K562 (cell line): ENCODE data around the gene MBD3. TPM values are rescaled to one million over a fixed set of nuclear protein-coding genes. Genes with fewer than 3 reads are reported as not detected.
A peak's percentile ranks its signal among the peaks of the same experiment; 100 is the strongest.

Source experiments
- ATF4 ChIP-seq: fragments of 450-650 bp; formaldehyde crosslinking; IDR thresholded peaks from 2 replicates; pipeline ENCODE4 v1.4.0; 2022; ENCODE audit warnings: mild to moderate bottlenecking, moderate library complexity
- CHD1 ChIP-seq: fragments of 200-600 bp; sonication (generic); IDR thresholded peaks from one replicate; pipeline ENCODE4 v1.6.1; 2012; ENCODE audit warnings: mild to moderate bottlenecking, moderate library complexity, low read length, inconsistent platforms
- CHD4 ChIP-seq: fragments of 200-600 bp; sonication (generic); IDR thresholded peaks from 3 replicates; pipeline ENCODE4 v1.6.1; 2012; ENCODE audit warnings: low read depth, mild to moderate bottlenecking, mixed read lengths, low read length, inconsistent platforms; ENCODE audit not compliant: insufficient read depth, insufficient replicate concordance, poor library complexity, severe bottlenecking
- CSDE1 ChIP-seq, 2 experiments: fragments of 450-650 bp; IDR thresholded peaks; 2 replicates each; pipeline ENCODE4 v1.6.1; 2016; ENCODE audit warnings: mild to moderate bottlenecking in 1 of 2
- KDM5B ChIP-seq: fragments of 200-600 bp; sonication (generic); IDR thresholded peaks from 2 replicates; pipeline ENCODE4 v1.6.1; 2012; ENCODE audit warnings: low read depth, mild to moderate bottlenecking, moderate library complexity, low read length, control low read depth, inconsistent platforms; ENCODE audit not compliant: insufficient replicate concordance
- L3MBTL2 ChIP-seq: fragments of 450-650 bp; IDR thresholded peaks from 2 replicates; pipeline ENCODE4 v1.6.1; 2016; ENCODE audit warnings: mild to moderate bottlenecking, moderate library complexity
- MECOM ChIP-seq: fragments of 250-450 bp; sonication (Bioruptor Pico); IDR thresholded peaks from 2 replicates; pipeline ENCODE4 v1.8.0; 2022; ENCODE audit warnings: inconsistent platforms
- NFIX ChIP-seq: fragments of 250-450 bp; sonication (Bioruptor Pico); IDR thresholded peaks from 2 replicates; pipeline ENCODE4 v1.4.0; 2020; ENCODE audit warnings: low read depth, mild to moderate bottlenecking, moderate library complexity
- NRF1 ChIP-seq, 2 experiments: fragments of 450-650 bp; IDR thresholded peaks in 1 of 2; conservative IDR thresholded peaks in 1 of 2; 2 replicates each; pipeline ENCODE4 v1.6.1; 2014; ENCODE audit warnings: mild to moderate bottlenecking in 2 of 2
- OTX1 ChIP-seq: fragments of 450-650 bp; formaldehyde crosslinking; IDR thresholded peaks from 2 replicates; pipeline ENCODE4 v1.4.0; 2022; ENCODE audit warnings: mild to moderate bottlenecking
- POLR2A ChIP-seq: fragments of 450-650 bp; conservative IDR thresholded peaks from 2 replicates; pipeline ENCODE4 v1.6.1; 2016
- POLR2AphosphoS5 ChIP-seq: IDR thresholded peaks from 2 replicates; pipeline ENCODE4 v1.6.1; 2011; ENCODE audit warnings: mild to moderate bottlenecking, low read depth, low read length, moderate library complexity; ENCODE audit not compliant: control insufficient read depth, insufficient read depth
- PREB ChIP-seq: sonication (generic); formaldehyde crosslinking; IDR thresholded peaks from 2 replicates; pipeline ENCODE4 v1.8.1; 2023; ENCODE audit warnings: mild to moderate bottlenecking, missing genetic modification reagents
- RBM25 ChIP-seq: fragments of 200-400 bp; formaldehyde crosslinking; IDR thresholded peaks from 2 replicates; pipeline ENCODE4 v1.6.1; 2018; ENCODE audit warnings: low read length, low read depth, moderate library complexity; ENCODE audit not compliant: severe bottlenecking
- XRCC3 ChIP-seq: fragments of 450-650 bp; IDR thresholded peaks from 2 replicates; pipeline ENCODE4 v1.6.1; 2017; ENCODE audit warnings: mild to moderate bottlenecking, moderate library complexity
- ZBTB11 ChIP-seq, 3 experiments: fragments of 200-800 bp in 1 of 3; fragments of 250-450 bp in 1 of 3; fragments of 450-650 bp in 1 of 3; sonication (Bioruptor Pico) in 1 of 3; sonication (Bioruptor generic) in 1 of 3; formaldehyde crosslinking in 1 of 3; IDR thresholded peaks; 2 replicates each; pipeline versions ENCODE4 v1.6.1 to v1.8.0; 2016 to 2022; ENCODE audit warnings: mild to moderate bottlenecking in 2 of 3, missing genetic modification characterization in 2 of 3, missing compliant biosample characterization in 1 of 3, moderate library complexity in 1 of 3
- ZBTB33 ChIP-seq: sonication (generic); formaldehyde crosslinking; IDR thresholded peaks from 2 replicates; pipeline ENCODE4 v1.8.1; 2023; ENCODE audit warnings: mild to moderate bottlenecking, missing genetic modification reagents
- ZNF121 ChIP-seq: sonication (generic); formaldehyde crosslinking; conservative IDR thresholded peaks from 2 replicates; pipeline ENCODE4 v1.8.0; 2022; ENCODE audit warnings: missing genetic modification reagents
- ZNF24 ChIP-seq: fragments of 450-650 bp; IDR thresholded peaks from 2 replicates; pipeline ENCODE4 v1.6.1; 2016
- ZNF699 ChIP-seq: fragments of 250-450 bp; sonication (Bioruptor Pico); IDR thresholded peaks from 2 replicates; pipeline ENCODE4 v1.8.0; 2021; ENCODE audit warnings: mild to moderate bottlenecking, moderate library complexity; ENCODE audit not compliant: insufficient replicate concordance
- polyA plus RNA-seq, 8 experiments: library from polyadenylated mRNA; depleted of rRNA in 4 of 8; stranded (reverse) in 5 of 8; unstranded in 3 of 8; fragments of >200 nt; fragmentation: Nextera tagmentation in 2 of 8; fragmentation: Illumina TruSeq in 1 of 8; extraction: Ambion mirVana in 2 of 8; extraction: Trizol in 1 of 8; gene quantifications; 2 replicates each; pipeline versions ENCODE4 v1.2.1 to v1.2.3, GENCODE V29; 2011 to 2014; ENCODE audit warnings: inconsistent platforms in 1 of 8, missing spikeins in 1 of 8
- total RNA-seq, 7 experiments: library from RNA; depleted of rRNA in 6 of 7; stranded (reverse); fragments of >200 nt in 6 of 7; fragmentation: Illumina TruSeq in 2 of 7; extraction: Trizol in 2 of 7; gene quantifications; 2 replicates each; pipeline versions ENCODE4 v1.2.1 to v1.2.3, GENCODE V29; 2011 to 2021; ENCODE audit warnings: low replicate concordance in 1 of 7

MBD3 gene
- total and polyA plus RNA-seq, 9 of the 15 experiments (the other 6 are each of a cell fraction or from before 2014, with no cell fraction given) = 0.24 to 137 (median 30.9) TPM

GRCh38 chr19:1612114-1613086 lies 19.7 kb upstream of the MBD3 start (continued):
- no peak for TF ChIP-seq ZBTB11 (CRISPR knock-in tag; IDR thresholded peaks at IDR 0.05)
- no peak for TF ChIP-seq ZNF699
- no peak for TF ChIP-seq CSDE1 (IDR thresholded peaks at IDR 0.05)
- no peak for TF ChIP-seq XRCC3
- no peak for TF ChIP-seq ATF4
- no peak for TF ChIP-seq CHD4
- no peak for TF ChIP-seq L3MBTL2
- peak; percentile 22; the same call in 1 of the 2 replicates for TF ChIP-seq POLR2AphosphoS5
- TF ChIP-seq PREB (CRISPR knock-in tag) = no peak
- TF ChIP-seq ZNF121 (CRISPR knock-in tag) = no peak
- no peak for TF ChIP-seq NFIX (CRISPR knock-in tag)
- no peak for TF ChIP-seq KDM5B
- TF ChIP-seq POLR2A = peak; percentile 29; the same call in 1 of the 2 replicates
- no peak for TF ChIP-seq ZNF24
- TF ChIP-seq MECOM (CRISPR knock-in tag) = no peak
- no peak for TF ChIP-seq RBM25
- peak; percentile 71 for TF ChIP-seq ZBTB33 (CRISPR knock-in tag)
- TF ChIP-seq CHD1 = no peak
- TF ChIP-seq OTX1 (CRISPR knock-in tag) = no peak
- no peak for TF ChIP-seq NRF1 (conservative IDR thresholded peaks at IDR 0.05 in 1 of 2, IDR thresholded peaks at IDR 0.05 in 1 of 2)
